ENCODE measurements around the gene LCN9.

DNA sequence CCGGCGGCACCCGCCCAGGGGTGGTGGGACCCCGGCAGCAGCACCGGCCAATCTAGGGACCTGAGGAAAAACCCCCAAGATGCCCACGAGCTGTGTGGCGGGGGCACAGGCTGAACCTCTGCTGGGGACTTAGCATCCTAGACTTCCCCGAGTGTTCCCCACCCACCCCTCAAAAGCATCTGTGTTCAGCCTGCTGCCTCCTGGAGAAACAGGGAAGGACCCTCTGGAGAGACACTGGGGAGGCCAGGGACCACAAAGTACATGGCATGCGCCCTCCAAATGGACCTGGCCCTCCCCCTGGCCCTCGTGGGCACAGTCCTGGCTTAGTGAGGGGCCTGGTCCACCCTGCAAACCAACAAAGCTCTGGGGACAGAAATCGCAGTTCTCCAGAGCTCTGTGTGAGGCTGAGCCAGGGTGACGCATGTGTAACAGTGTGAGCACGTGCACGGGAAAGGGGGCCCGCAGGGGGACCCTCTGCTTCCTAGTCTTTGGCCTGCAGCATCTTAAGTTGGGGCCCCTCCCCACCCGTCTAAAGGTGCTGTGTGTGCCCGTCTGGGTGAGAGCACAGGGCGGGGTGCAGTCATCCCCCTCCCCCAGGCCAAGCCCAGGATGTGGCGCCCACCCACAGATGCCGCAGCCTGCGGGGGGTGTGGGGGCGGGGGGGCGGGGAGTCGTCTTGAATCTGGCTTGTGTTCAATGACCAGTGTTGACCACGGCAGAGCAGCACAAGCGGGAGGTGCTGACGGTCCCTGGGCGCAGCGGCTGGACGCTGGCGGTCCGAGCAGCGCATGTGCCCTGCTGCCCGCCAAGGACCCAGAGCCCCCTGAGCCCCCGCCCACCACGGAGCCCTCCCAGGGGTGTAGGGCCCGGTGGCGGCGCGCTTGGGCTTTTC lies 38.2 kb downstream of the LCN9 start:
- TF ChIP-seq, protein P1, sequence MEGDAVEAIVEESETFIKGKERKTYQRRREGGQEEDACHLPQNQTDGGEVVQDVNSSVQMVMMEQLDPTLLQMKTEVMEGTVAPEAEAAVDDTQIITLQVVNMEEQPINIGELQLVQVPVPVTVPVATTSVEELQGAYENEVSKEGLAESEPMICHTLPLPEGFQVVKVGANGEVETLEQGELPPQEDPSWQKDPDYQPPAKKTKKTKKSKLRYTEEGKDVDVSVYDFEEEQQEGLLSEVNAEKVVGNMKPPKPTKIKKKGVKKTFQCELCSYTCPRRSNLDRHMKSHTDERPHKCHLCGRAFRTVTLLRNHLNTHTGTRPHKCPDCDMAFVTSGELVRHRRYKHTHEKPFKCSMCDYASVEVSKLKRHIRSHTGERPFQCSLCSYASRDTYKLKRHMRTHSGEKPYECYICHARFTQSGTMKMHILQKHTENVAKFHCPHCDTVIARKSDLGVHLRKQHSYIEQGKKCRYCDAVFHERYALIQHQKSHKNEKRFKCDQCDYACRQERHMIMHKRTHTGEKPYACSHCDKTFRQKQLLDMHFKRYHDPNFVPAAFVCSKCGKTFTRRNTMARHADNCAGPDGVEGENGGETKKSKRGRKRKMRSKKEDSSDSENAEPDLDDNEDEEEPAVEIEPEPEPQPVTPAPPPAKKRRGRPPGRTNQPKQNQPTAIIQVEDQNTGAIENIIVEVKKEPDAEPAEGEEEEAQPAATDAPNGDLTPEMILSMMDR (conservative IDR thresholded peaks at IDR 0.05; ENCODE audit: low read depth in 2 of 2): no peak
- no peak for TF ChIP-seq EZH2phosphoT487 (IDR thresholded peaks at IDR 0.05; ENCODE audit: unreplicated experiment)
- TF ChIP-seq POLR2AphosphoS5 (IDR thresholded peaks at IDR 0.05; ENCODE audit: low read depth): no peak
- TF ChIP-seq EZH2 (IDR thresholded peaks at IDR 0.05; ENCODE audit: low read depth, unreplicated experiment): no peak
- TF ChIP-seq, protein P2, sequence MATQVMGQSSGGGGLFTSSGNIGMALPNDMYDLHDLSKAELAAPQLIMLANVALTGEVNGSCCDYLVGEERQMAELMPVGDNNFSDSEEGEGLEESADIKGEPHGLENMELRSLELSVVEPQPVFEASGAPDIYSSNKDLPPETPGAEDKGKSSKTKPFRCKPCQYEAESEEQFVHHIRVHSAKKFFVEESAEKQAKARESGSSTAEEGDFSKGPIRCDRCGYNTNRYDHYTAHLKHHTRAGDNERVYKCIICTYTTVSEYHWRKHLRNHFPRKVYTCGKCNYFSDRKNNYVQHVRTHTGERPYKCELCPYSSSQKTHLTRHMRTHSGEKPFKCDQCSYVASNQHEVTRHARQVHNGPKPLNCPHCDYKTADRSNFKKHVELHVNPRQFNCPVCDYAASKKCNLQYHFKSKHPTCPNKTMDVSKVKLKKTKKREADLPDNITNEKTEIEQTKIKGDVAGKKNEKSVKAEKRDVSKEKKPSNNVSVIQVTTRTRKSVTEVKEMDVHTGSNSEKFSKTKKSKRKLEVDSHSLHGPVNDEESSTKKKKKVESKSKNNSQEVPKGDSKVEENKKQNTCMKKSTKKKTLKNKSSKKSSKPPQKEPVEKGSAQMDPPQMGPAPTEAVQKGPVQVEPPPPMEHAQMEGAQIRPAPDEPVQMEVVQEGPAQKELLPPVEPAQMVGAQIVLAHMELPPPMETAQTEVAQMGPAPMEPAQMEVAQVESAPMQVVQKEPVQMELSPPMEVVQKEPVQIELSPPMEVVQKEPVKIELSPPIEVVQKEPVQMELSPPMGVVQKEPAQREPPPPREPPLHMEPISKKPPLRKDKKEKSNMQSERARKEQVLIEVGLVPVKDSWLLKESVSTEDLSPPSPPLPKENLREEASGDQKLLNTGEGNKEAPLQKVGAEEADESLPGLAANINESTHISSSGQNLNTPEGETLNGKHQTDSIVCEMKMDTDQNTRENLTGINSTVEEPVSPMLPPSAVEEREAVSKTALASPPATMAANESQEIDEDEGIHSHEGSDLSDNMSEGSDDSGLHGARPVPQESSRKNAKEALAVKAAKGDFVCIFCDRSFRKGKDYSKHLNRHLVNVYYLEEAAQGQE (IDR thresholded peaks at IDR 0.05; ENCODE audit: unreplicated experiment): no peak
- no peak for TF ChIP-seq JUNB (IDR thresholded peaks at IDR 0.05; ENCODE audit: unreplicated experiment)
- no peak for TF ChIP-seq STAT1 (IDR thresholded peaks at IDR 0.05; ENCODE audit: unreplicated experiment)
- no peak for TF ChIP-seq ZNF331 (CRISPR knock-in tag; IDR thresholded peaks at IDR 0.05; ENCODE audit: low read depth)
- no peak for TF ChIP-seq CREB1 (CRISPR knock-in tag; IDR thresholded peaks at IDR 0.05; ENCODE audit: low read depth)
